ENCODE results near the gene CHRND. TPM values are rescaled to one million over a fixed set of nuclear protein-coding genes. Genes with fewer than 3 reads are reported as not detected.

The CHRND gene
- total and polyA plus RNA-seq, 4 donors: not detected

- DNase-seq (ENCODE audit: low spot score): no peak
- no peak for TF ChIP-seq MAX (IDR thresholded peaks at IDR 0.05)
- TF ChIP-seq CTCF (IDR thresholded peaks at IDR 0.05; ENCODE audit: low read depth, low read length, missing input control): no peak
- TF ChIP-seq FOXA2 (IDR thresholded peaks at IDR 0.05): no peak
- TF ChIP-seq NR2F2 (IDR thresholded peaks at IDR 0.05): no peak
- TF ChIP-seq JUND (IDR thresholded peaks at IDR 0.05): no peak
- TF ChIP-seq RXRA (IDR thresholded peaks at IDR 0.05): no peak
- no peak for TF ChIP-seq HNF4G (IDR thresholded peaks at IDR 0.05)
- TF ChIP-seq REST (IDR thresholded peaks at IDR 0.05): no peak
- no peak for TF ChIP-seq YY1 (IDR thresholded peaks at IDR 0.05)
- no peak for TF ChIP-seq EGR1 (IDR thresholded peaks at IDR 0.05; ENCODE audit: low read depth in 2 of 2)
- peaks cover 3 to 23% (median 6%) of the 10 kb centered on the region in 4 donors for H3K4me1 ChIP-seq (ENCODE audit: control insufficient read depth in 4 of 4, insufficient read depth in 4 of 4, low read length in 3 of 4)
- H3K36me3 ChIP-seq (ENCODE audit: control insufficient read depth in 4 of 4, insufficient read depth in 3 of 4, low read depth in 1 of 4, low read length in 3 of 4): no peaks in the 10 kb centered on the region
- no peaks in the 10 kb centered on the region for H3K9me3 ChIP-seq (ENCODE audit: control insufficient read depth in 4 of 4, low read length in 3 of 4)
- H3K27ac ChIP-seq (ENCODE audit: low read depth in 1 of 2, low read length in 2 of 2): no peak overlapping the region
- peaks cover 2 to 10% (median 6%) of the 10 kb centered on the region in 4 donors for H3K27me3 ChIP-seq (ENCODE audit: control insufficient read depth in 4 of 4, insufficient read depth in 4 of 4, low read length in 3 of 4)
- H3K4me3 ChIP-seq (ENCODE audit: low read depth in 1 of 3, low read length in 3 of 3): no peak overlapping the region
- WGBS: 90% methylated on average over 31 of the region's 31 CpGs
- H3K9ac ChIP-seq (ENCODE audit: low read depth in 1 of 2, low read length in 2 of 2): no peak overlapping the region
Observed at GRCh38 chr2:232482301-232483238, 43.4 kb upstream of the CHRND start.

- DNase-seq (ENCODE audit: low spot score): no peak
- Histone ChIP-seq H3K9me3 (ENCODE audit: control insufficient read depth in 4 of 4, low read length in 3 of 4) (no peaks in the 10 kb centered on the region), H3K9ac (ENCODE audit: low read depth in 1 of 2, low read length in 2 of 2) (no peak overlapping the region), H3K27me3 (ENCODE audit: control insufficient read depth in 4 of 4, insufficient read depth in 4 of 4, low read length in 3 of 4) (peaks cover 3 to 10% (median 6%) of the 10 kb centered on the region in 4 donors), H3K27ac (ENCODE audit: low read depth in 1 of 2, low read length in 2 of 2) (no peak overlapping the region), H3K4me1 (ENCODE audit: control insufficient read depth in 4 of 4, insufficient read depth in 4 of 4, low read length in 3 of 4) (peaks cover 3 to 23% (median 6%) of the 10 kb centered on the region in 4 donors), H3K4me3 (ENCODE audit: low read depth in 1 of 3, low read length in 3 of 3) (no peak overlapping the region), H3K36me3 (ENCODE audit: control insufficient read depth in 4 of 4, insufficient read depth in 3 of 4, low read depth in 1 of 4, low read length in 3 of 4) (no peaks in the 10 kb centered on the region)
- 92% methylated on average over 10 of the region's 10 CpGs for WGBS
- no peak for TF ChIP-seq ATF3 (IDR thresholded peaks at IDR 0.05)
- no peak for TF ChIP-seq JUND (IDR thresholded peaks at IDR 0.05)
- TF ChIP-seq CTCF (IDR thresholded peaks at IDR 0.05; ENCODE audit: low read depth, low read length, missing input control): no peak
- no peak for TF ChIP-seq RXRA (IDR thresholded peaks at IDR 0.05)
- no peak for TF ChIP-seq YY1 (IDR thresholded peaks at IDR 0.05)
- no peak for TF ChIP-seq GABPA (IDR thresholded peaks at IDR 0.05 in 1 of 2, conservative IDR thresholded peaks at IDR 0.05 in 1 of 2)
Observed at GRCh38 chr2:232483311-232483922, 42.5 kb upstream of the CHRND start.

All from liver (tissue), 9 donors.